MCF 10A (cell line): ENCODE results near the gene NUP50. TPM values are rescaled to one million over a fixed set of nuclear protein-coding genes. Genes with fewer than 3 reads are reported as not detected.

Source experiments
- BruUV-seq: library from RNA; stranded (reverse); fragments of 400-500 nt; replicated peaks from 2 replicates; lab custom pipeline; 2021; lab: Mats Ljungman, UMichigan
- CTCF ChIA-PET: fragments of 300-600 bp; sonication (Branson Sonifier 250); formaldehyde crosslinking; extraction: SDS; loops from one replicate; lab custom pipeline; 2021; ENCODE audit warnings: antibody characterized with exemption, inconsistent platforms; lab: Yijun Ruan, JAX
- POLR2A ChIA-PET: fragments of 300-600, 350-650 bp; sonication (Branson Sonifier 250); formaldehyde crosslinking; extraction: SDS; loops from one replicate; lab custom pipeline; 2020; ENCODE audit warnings: antibody characterized with exemption, inconsistent platforms; lab: Yijun Ruan, JAX
- DNase-seq: peaks from one replicate; pipeline ENCODE4 v3.0.0-alpha.2; 2018; ENCODE audit not compliant: unreplicated experiment
- H3K27ac Mint-ChIP-seq: one replicate; pipeline ENCODE4 v1.8.0; 2022; ENCODE audit warnings: mild to moderate bottlenecking, low read depth, mixed read lengths; ENCODE audit not compliant: unreplicated experiment
- H3K27me3 Mint-ChIP-seq: one replicate; pipeline ENCODE4 v1.8.0; 2022; ENCODE audit warnings: mixed read lengths; ENCODE audit not compliant: insufficient read depth, unreplicated experiment
- H3K36me3 Mint-ChIP-seq: one replicate; pipeline ENCODE4 v1.8.0; 2022; ENCODE audit warnings: mild to moderate bottlenecking, moderate library complexity, mixed read lengths; ENCODE audit not compliant: insufficient read depth, unreplicated experiment
- H3K4me1 Mint-ChIP-seq: one replicate; pipeline ENCODE4 v1.8.0; 2022; ENCODE audit warnings: mixed read lengths; ENCODE audit not compliant: insufficient read depth, unreplicated experiment
- H3K4me3 Mint-ChIP-seq: one replicate; pipeline ENCODE4 v1.8.0; 2022; ENCODE audit warnings: mild to moderate bottlenecking, moderate library complexity, mixed read lengths; ENCODE audit not compliant: unreplicated experiment
- H3K9me3 Mint-ChIP-seq: one replicate; pipeline ENCODE4 v1.8.0; 2022; ENCODE audit warnings: mixed read lengths; ENCODE audit not compliant: unreplicated experiment
- intact Hi-C: fragments of 100-400 bp; cut with micrococcal nuclease; formaldehyde crosslinking; loops from 2 replicates; pipeline ENCODE4 v1.14.1; 2022
- total RNA-seq: library from RNA; stranded (reverse); gene quantifications from 2 replicates; pipeline ENCODE4 v1.2.3, GENCODE V29; 2022
- TF ChIP-seq, protein P1 (sequence below): fragments of 200-600 bp; IDR thresholded peaks from one replicate; pipeline ENCODE4 v1.8.0; 2022; ENCODE audit warnings: antibody characterized with exemption, mild to moderate bottlenecking; ENCODE audit not compliant: unreplicated experiment

NUP50 gene
- total RNA-seq, 1 experiment from 2014 or later, result 70.3 TPM

GRCh38 chr22:45216133-45217003 is 52.6 kb downstream of the NUP50 start:
- H3K27ac Mint-ChIP-seq, result no peak overlapping the region
- H3K36me3 Mint-ChIP-seq, result peaks cover 22% of the 10 kb centered on the region
- no TSS peak for BruUV-seq
- DNase-seq, result no peak
- TF ChIP-seq, protein P1, sequence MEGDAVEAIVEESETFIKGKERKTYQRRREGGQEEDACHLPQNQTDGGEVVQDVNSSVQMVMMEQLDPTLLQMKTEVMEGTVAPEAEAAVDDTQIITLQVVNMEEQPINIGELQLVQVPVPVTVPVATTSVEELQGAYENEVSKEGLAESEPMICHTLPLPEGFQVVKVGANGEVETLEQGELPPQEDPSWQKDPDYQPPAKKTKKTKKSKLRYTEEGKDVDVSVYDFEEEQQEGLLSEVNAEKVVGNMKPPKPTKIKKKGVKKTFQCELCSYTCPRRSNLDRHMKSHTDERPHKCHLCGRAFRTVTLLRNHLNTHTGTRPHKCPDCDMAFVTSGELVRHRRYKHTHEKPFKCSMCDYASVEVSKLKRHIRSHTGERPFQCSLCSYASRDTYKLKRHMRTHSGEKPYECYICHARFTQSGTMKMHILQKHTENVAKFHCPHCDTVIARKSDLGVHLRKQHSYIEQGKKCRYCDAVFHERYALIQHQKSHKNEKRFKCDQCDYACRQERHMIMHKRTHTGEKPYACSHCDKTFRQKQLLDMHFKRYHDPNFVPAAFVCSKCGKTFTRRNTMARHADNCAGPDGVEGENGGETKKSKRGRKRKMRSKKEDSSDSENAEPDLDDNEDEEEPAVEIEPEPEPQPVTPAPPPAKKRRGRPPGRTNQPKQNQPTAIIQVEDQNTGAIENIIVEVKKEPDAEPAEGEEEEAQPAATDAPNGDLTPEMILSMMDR, result no peak
- ChIA-PET CTCF (no interaction called here), POLR2A (no interaction called here)
- H3K4me1 Mint-ChIP-seq, result peaks cover 14% of the 10 kb centered on the region
- intact Hi-C loops, result no loop called here
- no peaks in the 10 kb centered on the region for H3K27me3 Mint-ChIP-seq
- no peak overlapping the region for H3K4me3 Mint-ChIP-seq
- no peaks in the 10 kb centered on the region for H3K9me3 Mint-ChIP-seq

DNA sequence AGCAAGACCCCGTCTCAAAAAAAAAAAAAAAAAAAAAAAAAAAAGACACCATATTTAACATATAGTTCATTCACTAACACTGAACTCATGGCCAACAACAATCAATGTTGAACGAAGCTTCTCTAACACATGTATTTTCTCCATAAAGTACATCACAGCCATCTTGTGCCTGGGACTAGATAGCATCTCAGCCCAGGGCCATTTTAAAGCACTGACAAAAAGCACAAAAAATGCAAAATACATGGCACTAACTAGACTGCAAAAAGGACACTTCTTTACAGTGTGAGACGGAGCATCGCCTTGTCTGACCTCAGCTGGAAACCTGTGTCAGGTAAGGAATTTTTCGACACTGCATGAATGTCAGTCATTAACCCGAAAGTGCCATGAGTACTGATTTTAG is 53.6 kb downstream of the NUP50 start:
- intact Hi-C loops, result no loop called here
- POLR2A ChIA-PET, result no interaction called here
- H3K36me3 Mint-ChIP-seq, result peaks cover 18% of the 10 kb centered on the region

GRCh38 chr22:45217806-45218205 is 54.1 kb downstream of the NUP50 start:
- peaks cover 18% of the 10 kb centered on the region for H3K36me3 Mint-ChIP-seq
- H3K27ac Mint-ChIP-seq, result no peak overlapping the region
- no TSS peak for BruUV-seq
- DNase-seq, result no peak
- POLR2A ChIA-PET, result no interaction called here
- no peak overlapping the region for H3K4me3 Mint-ChIP-seq
- H3K4me1 Mint-ChIP-seq, result peaks cover 12% of the 10 kb centered on the region
- no peaks in the 10 kb centered on the region for H3K27me3 Mint-ChIP-seq
- TF ChIP-seq, protein P1, result no peak
- intact Hi-C loops, result no loop called here
- CTCF ChIA-PET, result interaction anchor here (1.2 kb wide), 1 partner anchor 115 kb away, joined by 4 read pairs; no protein-coding TSS in a partner anchor
- H3K9me3 Mint-ChIP-seq, result no peaks in the 10 kb centered on the region

More for the DNA sequence above, 53.6 kb downstream of the NUP50 start:
- no peak for DNase-seq
- Mint-ChIP-seq H3K4me1 (peaks cover 14% of the 10 kb centered on the region), H3K27me3 (no peaks in the 10 kb centered on the region), H3K9me3 (no peaks in the 10 kb centered on the region), H3K4me3 (no peak overlapping the region), H3K27ac (no peak overlapping the region)
- CTCF ChIA-PET, result no interaction called here
- BruUV-seq, result no TSS peak
- TF ChIP-seq, protein P1, result no peak

DNA sequence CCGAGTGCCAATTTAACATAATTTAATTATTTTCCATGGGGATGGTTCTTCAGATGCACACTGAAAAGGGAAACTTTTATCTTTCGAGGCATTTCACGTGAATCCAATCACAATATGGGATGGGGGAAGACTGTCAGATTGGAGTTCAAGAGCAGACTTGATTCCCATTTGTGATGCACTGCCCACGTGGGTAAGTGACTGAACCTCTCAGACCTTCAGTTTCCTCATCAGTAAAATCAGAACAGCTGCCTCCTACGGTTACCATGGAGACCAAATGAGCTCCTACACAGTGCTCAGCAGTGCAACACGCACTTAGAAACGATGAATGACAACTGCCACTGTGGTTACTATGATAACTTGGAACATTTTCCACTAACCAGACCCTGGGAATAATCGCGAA is 55.3 kb downstream of the NUP50 start:
- Mint-ChIP-seq H3K36me3 (peaks cover 16% of the 10 kb centered on the region), H3K27ac (no peak overlapping the region), H3K9me3 (no peaks in the 10 kb centered on the region), H3K4me1 (peaks cover 5% of the 10 kb centered on the region), H3K4me3 (no peak overlapping the region), H3K27me3 (no peaks in the 10 kb centered on the region)
- DNase-seq, result no peak
- POLR2A ChIA-PET, result no interaction called here
- CTCF ChIA-PET, result interaction anchor here (1.0 to 1.2 kb wide), 2 partner anchors 10 to 117 kb away, joined by 4 to 7 read pairs; no protein-coding TSS in a partner anchor
- no TSS peak for BruUV-seq
- TF ChIP-seq, protein P1, result no peak
- intact Hi-C loops, result no loop called here
